Epithelial cell of proximal tubule (primary cell): Measurements from ENCODE around the gene LARGE1. TPM values are rescaled to one million over a fixed set of nuclear protein-coding genes. Genes with fewer than 3 reads are reported as not detected.
"Not testable (repeated sequence)": the region's sequence is repeated elsewhere in the genome, so short reads cannot be mapped to it uniquely, and the experiment has no call there.

Experiments used
- DNase-seq: peaks from one replicate; pipeline ENCODE4 v3.0.0-alpha.2; 2011; ENCODE audit warnings: low read depth
- H3K4me3 ChIP-seq: 2 replicates; pipeline ENCODE4 v1.5.1; 2011; ENCODE audit warnings: low read depth, mild to moderate bottlenecking, low read length
- total RNA-seq: library from RNA; depleted of rRNA; stranded (reverse); fragments of >200 nt; gene quantifications from 2 replicates; pipeline ENCODE4 v1.2.3, GENCODE V29; 2015
- TF ChIP-seq, protein P1 (sequence below): conservative IDR thresholded peaks from 2 replicates; pipeline ENCODE4 v1.5.1; 2012; ENCODE audit warnings: low read depth, mild to moderate bottlenecking, low read length

LARGE1 gene
- total RNA-seq, 1 donor from 2014 or later = 18.3 TPM

DNA sequence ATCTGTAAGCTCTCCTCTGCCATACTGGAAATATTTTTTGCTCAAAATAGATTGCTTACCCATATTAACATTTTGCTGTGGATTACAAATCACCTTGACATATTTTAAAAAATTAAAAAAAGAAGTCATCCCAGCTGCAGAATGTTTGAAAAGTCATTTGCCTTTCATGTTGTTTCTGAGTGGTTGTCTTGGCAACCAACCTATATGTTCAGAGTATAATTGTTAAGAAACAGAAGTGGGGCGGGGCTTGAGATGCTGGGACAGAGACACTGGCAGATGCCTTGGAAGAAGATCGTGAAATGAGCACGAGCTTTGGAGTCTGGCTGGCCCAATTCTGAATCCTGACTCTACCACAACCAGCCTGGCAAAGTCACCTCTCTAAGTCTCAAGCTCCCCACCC lies 348.2 kb downstream of the LARGE1 start:
- no peak for DNase-seq
- H3K4me3 ChIP-seq = no peak overlapping the region
- TF ChIP-seq, protein P1, sequence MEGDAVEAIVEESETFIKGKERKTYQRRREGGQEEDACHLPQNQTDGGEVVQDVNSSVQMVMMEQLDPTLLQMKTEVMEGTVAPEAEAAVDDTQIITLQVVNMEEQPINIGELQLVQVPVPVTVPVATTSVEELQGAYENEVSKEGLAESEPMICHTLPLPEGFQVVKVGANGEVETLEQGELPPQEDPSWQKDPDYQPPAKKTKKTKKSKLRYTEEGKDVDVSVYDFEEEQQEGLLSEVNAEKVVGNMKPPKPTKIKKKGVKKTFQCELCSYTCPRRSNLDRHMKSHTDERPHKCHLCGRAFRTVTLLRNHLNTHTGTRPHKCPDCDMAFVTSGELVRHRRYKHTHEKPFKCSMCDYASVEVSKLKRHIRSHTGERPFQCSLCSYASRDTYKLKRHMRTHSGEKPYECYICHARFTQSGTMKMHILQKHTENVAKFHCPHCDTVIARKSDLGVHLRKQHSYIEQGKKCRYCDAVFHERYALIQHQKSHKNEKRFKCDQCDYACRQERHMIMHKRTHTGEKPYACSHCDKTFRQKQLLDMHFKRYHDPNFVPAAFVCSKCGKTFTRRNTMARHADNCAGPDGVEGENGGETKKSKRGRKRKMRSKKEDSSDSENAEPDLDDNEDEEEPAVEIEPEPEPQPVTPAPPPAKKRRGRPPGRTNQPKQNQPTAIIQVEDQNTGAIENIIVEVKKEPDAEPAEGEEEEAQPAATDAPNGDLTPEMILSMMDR = no peak

DNA sequence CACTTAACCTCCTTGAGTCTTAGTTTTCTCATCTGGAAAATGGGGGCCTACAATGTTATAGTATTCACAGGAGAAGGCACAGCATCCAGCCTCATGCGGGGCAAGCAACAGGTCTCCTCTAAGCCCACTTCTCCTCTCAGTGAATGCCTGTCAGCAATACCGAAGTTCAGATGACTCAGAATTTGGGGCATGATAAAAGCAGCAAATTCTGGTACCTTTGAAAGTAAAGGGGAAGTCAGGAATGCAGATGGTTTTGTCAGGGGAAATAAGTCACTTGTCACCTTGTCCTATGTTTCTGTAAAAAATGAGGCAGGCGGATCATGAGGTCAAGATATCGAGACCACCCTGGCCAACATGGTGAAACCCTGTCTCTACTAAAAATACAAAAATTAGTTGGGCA lies 350.2 kb downstream of the LARGE1 start:
- TF ChIP-seq, protein P1 = no peak
- DNase-seq = no peak
- H3K4me3 ChIP-seq = no peak overlapping the region

DNA sequence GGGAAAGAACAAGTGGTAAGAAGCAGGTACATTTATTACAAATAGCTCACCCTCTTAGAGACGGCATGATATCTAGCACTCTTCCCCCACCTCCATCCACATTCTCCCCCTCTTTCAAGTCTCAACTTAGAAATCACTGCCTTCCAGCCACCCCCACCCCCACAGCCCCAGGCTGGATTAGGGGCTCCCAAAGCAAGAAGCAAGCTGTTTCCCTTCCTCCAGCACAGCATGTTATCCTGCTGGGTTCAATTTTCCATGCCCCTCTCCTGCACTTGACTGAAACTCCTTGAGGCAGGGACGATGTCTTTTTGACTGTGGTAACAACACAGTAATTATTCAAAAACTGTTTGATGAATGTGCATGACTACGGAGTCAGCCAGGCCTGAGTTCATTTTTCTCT lies 350.7 kb downstream of the LARGE1 start:
- DNase-seq = no peak
- TF ChIP-seq, protein P1 = no peak
- H3K4me3 ChIP-seq = no peak overlapping the region

DNA sequence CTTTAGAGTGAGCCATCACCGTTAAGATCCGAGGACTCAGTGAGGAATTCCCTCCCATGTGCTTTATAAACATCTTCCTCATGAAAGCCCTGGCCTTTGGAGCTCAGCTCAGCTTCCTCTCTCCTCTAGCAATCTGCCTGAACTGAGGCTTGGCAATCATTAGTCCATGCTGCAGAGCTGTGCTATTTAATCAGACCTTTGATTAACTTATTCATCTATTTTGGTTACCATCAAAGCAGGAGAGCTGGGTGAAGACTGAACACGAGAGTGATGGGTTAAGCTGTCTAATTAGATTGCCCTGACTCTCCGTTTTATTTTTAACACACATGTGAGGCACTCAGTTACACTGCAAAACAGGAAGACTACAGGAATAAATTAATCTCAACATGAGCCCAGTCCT lies 351.3 kb downstream of the LARGE1 start:
- DNase-seq = no peak
- H3K4me3 ChIP-seq = no peak overlapping the region
- TF ChIP-seq, protein P1 = no peak

DNA sequence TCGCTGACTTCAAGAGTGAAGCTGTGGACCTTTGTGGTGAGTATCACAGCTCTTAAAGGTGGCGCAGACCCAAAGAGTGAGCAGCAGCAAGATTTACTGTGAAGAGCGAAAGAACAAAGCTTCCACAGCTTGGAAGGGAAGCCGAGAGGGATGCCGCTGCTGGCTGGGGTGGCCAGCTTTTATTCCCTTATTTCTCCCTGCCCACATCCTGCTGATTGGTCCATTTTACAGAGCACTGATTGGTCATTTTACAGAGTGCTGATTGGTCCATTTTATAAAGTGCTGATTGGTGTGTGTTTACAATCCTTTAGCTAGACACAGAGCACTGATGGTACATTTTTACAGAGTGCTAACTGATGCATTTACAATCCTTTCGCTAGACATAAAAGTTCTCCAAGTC lies 353.8 kb downstream of the LARGE1 start:
- DNase-seq, H3K4me3 ChIP-seq: not testable (repeated sequence)

DNA sequence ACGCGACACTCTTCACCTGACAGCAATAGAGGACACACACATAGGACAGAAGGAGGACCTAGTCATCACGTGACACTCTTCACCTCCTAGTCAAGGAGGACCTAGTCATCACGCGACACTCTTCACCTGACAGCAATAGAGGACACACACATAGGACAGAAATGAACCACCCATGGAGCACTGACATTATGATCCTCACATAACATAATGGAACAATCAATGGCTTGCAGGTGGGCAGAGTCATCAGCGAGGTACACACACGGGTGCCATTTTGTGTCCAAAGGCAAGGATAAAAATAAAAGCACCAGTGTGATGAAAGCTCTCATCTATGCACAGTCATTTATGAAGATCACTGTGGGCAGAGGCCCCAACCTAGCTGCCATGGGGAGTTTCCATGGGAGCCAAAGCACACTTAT lies 354.7 kb downstream of the LARGE1 start:
- TF ChIP-seq, protein P1 = no peak
- DNase-seq = no peak
- H3K4me3 ChIP-seq = no peak overlapping the region

DNA sequence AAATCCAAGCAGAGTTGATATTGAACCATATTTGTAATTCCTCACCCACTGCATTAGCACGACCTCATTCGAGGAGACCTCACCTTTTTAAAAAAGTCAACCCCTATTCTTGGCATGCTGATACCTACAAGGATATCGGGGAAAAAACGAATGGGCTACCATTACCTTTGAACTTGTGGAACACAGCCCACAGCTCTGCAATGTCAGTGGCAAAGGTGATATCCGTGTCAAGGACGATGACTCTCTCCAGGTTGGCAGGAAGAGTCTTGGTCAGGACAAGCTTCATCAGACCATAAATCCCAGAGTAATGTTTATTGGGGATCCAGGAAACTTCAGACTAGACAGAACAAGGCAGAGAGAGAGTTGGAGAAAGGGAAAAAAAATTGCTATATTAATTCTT lies 355.6 kb downstream of the LARGE1 start:
- H3K4me3 ChIP-seq = no peak overlapping the region
- TF ChIP-seq, protein P1 = no peak
- DNase-seq = no peak
